Neural progenitor cell (in vitro differentiated cells): ENCODE data around the gene DDC. TPM values are rescaled to one million over a fixed set of nuclear protein-coding genes. Genes with fewer than 3 reads are reported as not detected.

ENCODE experiments used
- DNase-seq: peaks from one replicate; pipeline ENCODE4 v3.0.0-alpha.2; 2016; ENCODE audit warnings: low spot score
- H2AFZ ChIP-seq: fragments of 200-600 bp; sonication (generic); replicated peaks from 2 replicates; pipeline ENCODE4 v1.6.1; 2016; ENCODE audit warnings: antibody characterized with exemption
- H3F3A ChIP-seq: fragments of 200-600 bp; sonication (generic); 2 replicates; pipeline ENCODE4 v1.6.1; 2016; ENCODE audit warnings: antibody characterized with exemption, low read depth
- H3K27ac ChIP-seq: fragments of 200-600 bp; sonication (generic); 2 replicates; pipeline ENCODE4 v1.5.1; 2016; ENCODE audit warnings: mild to moderate bottlenecking
- H3K27me3 ChIP-seq: fragments of 200-600 bp; sonication (generic); 2 replicates; pipeline ENCODE4 v1.6.1; 2016; ENCODE audit warnings: mild to moderate bottlenecking, moderate library complexity
- H3K36me3 ChIP-seq: fragments of 200-600 bp; sonication (generic); 2 replicates; pipeline ENCODE4 v1.5.1; 2016
- H3K4me1 ChIP-seq: fragments of 200-600 bp; sonication (generic); 2 replicates; pipeline ENCODE4 v1.6.1; 2016; ENCODE audit warnings: mixed run types
- H3K4me2 ChIP-seq: fragments of 200-600 bp; sonication (generic); 2 replicates; pipeline ENCODE4 v1.6.1; 2016
- H3K4me3 ChIP-seq: fragments of 200-600 bp; sonication (generic); 2 replicates; pipeline ENCODE4 v1.5.1; 2016
- H3K79me2 ChIP-seq: fragments of 200-600 bp; sonication (generic); 2 replicates; pipeline ENCODE4 v1.6.1; 2016; ENCODE audit warnings: low read depth
- H3K9ac ChIP-seq: fragments of 200-600 bp; sonication (generic); 2 replicates; pipeline ENCODE4 v1.6.1; 2016
- H3K9me3 ChIP-seq: fragments of 200-600 bp; sonication (generic); 2 replicates; pipeline ENCODE4 v1.5.1; 2016; ENCODE audit warnings: low read depth
- H4K20me1 ChIP-seq: fragments of 200-600 bp; sonication (generic); 2 replicates; pipeline ENCODE4 v1.6.1; 2016; ENCODE audit warnings: low read depth
- H3K27ac Mint-ChIP-seq: 3 replicates; pipeline ENCODE4 v1.8.0; 2021; ENCODE audit warnings: mixed read lengths
- H3K27me3 Mint-ChIP-seq: 2 replicates; pipeline ENCODE4 v1.8.0; 2022; ENCODE audit warnings: low read depth, mild to moderate bottlenecking, inconsistent platforms, moderate library complexity, mixed read lengths; ENCODE audit not compliant: insufficient read depth
- H3K36me3 Mint-ChIP-seq: 3 replicates; pipeline ENCODE4 v1.8.0; 2021; ENCODE audit warnings: mixed read lengths
- H3K4me1 Mint-ChIP-seq: 3 replicates; pipeline ENCODE4 v1.8.0; 2021; ENCODE audit warnings: mixed read lengths
- H3K4me3 Mint-ChIP-seq: 3 replicates; pipeline ENCODE4 v1.8.0; 2021; ENCODE audit warnings: mild to moderate bottlenecking, moderate library complexity, mixed read lengths
- H3K9me3 Mint-ChIP-seq: 3 replicates; pipeline ENCODE4 v1.8.0; 2020; ENCODE audit warnings: mixed read lengths
- EZH2 ChIP-seq: fragments of 200-600 bp; sonication (generic); IDR thresholded peaks from 2 replicates; pipeline ENCODE4 v1.6.1; 2017; ENCODE audit warnings: antibody characterized with exemption, mild to moderate bottlenecking, moderate library complexity
- EZH2phosphoT487 ChIP-seq: fragments of 200-600 bp; sonication (generic); IDR thresholded peaks from 2 replicates; pipeline ENCODE4 v1.6.1; 2017; ENCODE audit warnings: antibody characterized with exemption
- total RNA-seq: library from RNA; depleted of rRNA; stranded (reverse); fragments of >200 nt; gene quantifications from 2 replicates; pipeline ENCODE4 v1.2.3, GENCODE V29; 2015; ENCODE audit warnings: low replicate concordance
- TF ChIP-seq, protein P1 (sequence below): fragments of 200-600 bp; sonication (generic); IDR thresholded peaks from 2 replicates; pipeline ENCODE4 v1.5.1; 2017; ENCODE audit warnings: antibody characterized with exemption, mild to moderate bottlenecking

The DDC gene, protein sequence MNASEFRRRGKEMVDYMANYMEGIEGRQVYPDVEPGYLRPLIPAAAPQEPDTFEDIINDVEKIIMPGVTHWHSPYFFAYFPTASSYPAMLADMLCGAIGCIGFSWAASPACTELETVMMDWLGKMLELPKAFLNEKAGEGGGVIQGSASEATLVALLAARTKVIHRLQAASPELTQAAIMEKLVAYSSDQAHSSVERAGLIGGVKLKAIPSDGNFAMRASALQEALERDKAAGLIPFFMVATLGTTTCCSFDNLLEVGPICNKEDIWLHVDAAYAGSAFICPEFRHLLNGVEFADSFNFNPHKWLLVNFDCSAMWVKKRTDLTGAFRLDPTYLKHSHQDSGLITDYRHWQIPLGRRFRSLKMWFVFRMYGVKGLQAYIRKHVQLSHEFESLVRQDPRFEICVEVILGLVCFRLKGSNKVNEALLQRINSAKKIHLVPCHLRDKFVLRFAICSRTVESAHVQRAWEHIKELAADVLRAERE
- total RNA-seq, result not detected in 2 replicates

DNA sequence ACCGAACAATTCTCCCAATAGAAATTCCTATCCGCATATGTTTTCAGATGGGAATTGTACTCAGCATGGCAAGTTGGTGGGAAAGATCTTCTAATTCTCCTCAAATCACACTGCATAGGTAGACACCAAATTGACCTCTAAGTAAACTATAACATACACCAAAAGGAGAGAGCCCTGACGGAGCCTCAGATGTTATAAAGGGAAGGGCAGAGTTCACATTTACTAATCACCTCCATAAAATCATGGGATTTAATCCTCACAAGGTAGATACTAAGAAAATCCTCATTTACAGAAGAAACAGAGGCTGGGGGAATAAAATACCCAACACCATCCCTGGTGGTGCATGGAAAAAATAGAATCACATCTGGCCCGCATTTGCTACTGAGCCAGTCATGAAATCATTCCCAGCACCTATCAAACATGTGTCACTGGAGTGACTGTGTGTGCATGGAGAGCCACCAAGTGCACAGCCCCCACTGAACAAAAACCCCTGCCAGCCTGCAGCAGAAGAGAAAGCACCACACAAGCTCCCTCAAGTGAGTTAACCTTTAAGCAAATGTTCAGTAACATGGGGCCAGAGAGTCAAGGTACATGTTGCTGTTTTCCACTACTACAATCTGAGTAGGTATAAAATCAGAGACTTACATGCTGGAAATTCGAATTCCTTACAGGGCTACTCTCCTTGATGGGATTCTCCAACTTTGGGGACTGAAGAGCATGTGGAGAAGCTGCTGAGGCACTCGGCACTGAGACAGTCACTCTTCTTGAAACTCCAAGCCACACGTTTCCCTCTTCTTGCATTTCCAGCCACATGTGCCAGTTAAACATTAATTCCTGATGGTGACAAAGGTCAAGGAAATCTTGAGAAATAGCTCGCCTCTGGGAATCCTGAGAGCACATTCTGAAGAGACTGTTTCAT, at the start of gene DDC:
Gene DDC (minus strand): TSS at position 766 of the 919 bp plus-strand sequence. CDS start 21,320 bp downstream, outside the sequence.
- TF ChIP-seq, protein P1, sequence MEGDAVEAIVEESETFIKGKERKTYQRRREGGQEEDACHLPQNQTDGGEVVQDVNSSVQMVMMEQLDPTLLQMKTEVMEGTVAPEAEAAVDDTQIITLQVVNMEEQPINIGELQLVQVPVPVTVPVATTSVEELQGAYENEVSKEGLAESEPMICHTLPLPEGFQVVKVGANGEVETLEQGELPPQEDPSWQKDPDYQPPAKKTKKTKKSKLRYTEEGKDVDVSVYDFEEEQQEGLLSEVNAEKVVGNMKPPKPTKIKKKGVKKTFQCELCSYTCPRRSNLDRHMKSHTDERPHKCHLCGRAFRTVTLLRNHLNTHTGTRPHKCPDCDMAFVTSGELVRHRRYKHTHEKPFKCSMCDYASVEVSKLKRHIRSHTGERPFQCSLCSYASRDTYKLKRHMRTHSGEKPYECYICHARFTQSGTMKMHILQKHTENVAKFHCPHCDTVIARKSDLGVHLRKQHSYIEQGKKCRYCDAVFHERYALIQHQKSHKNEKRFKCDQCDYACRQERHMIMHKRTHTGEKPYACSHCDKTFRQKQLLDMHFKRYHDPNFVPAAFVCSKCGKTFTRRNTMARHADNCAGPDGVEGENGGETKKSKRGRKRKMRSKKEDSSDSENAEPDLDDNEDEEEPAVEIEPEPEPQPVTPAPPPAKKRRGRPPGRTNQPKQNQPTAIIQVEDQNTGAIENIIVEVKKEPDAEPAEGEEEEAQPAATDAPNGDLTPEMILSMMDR, result no peak
- TF ChIP-seq EZH2phosphoT487 (no peak), EZH2 (no peak)
- Mint-ChIP-seq H3K27ac (no peak within 1 kb of the TSS), H3K36me3 (no peaks in the 10 kb centered on the region), H3K27me3 (peaks cover 3% of the 10 kb centered on the region), H3K9me3 (peaks cover 8% of the 10 kb centered on the region), H3K4me1 (peaks cover 15% of the 10 kb centered on the region), H3K4me3 (no peak within 1 kb of the TSS)
- Histone ChIP-seq H3K9me3 (no peaks in the 10 kb centered on the region), H3K27ac (no peak within 1 kb of the TSS), H3K4me3 (no peak within 1 kb of the TSS), H3F3A (no peaks in the 10 kb centered on the region), H3K4me2 (no peak within 1 kb of the TSS), H3K27me3 (no peaks in the 10 kb centered on the region), H4K20me1 (no peaks in the 10 kb centered on the region), H3K36me3 (no peaks in the 10 kb centered on the region), H3K79me2 (no peaks in the 10 kb centered on the region), H3K9ac (no peak within 1 kb of the TSS), H3K4me1 (peaks cover 2% of the 10 kb centered on the region), H2AFZ (no peak within 1 kb of the TSS)
- no peak for DNase-seq

DNA sequence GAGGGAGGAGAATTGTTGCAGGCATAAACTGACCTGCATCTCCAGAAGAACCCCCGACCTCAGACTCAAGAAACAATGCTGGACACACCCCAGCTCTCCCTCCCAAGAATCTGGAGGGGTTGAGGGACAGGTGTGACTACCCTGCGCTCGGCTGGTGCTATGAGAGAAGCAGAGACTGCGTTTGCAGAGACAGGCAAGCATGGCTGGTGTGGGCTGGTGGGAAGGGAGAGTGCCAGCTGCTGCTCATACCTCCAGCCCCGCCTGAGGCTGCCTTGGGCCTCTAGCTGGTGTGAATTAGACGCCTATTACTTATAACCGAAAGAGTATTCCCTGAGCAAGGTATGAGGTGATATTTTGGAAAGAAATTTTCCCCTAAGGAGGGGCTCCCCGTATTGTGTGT, 48.3 kb upstream of the DDC start:
- TF ChIP-seq EZH2phosphoT487 (no peak), EZH2 (no peak)
- TF ChIP-seq, protein P1, result no peak
- no peak overlapping the region for H3K4me3 Mint-ChIP-seq
- H3K9me3 ChIP-seq, result no peaks in the 10 kb centered on the region
- H2AFZ ChIP-seq, result no peak overlapping the region
- no peak overlapping the region for H3K27ac ChIP-seq
- no peak overlapping the region for H3K4me2 ChIP-seq
- no peak for DNase-seq
- no peak overlapping the region for H3K27ac Mint-ChIP-seq
- H3F3A ChIP-seq, result no peaks in the 10 kb centered on the region
- H4K20me1 ChIP-seq, result no peaks in the 10 kb centered on the region
- peaks cover 18% of the 10 kb centered on the region for H3K36me3 Mint-ChIP-seq
- no peaks in the 10 kb centered on the region for H3K27me3 Mint-ChIP-seq
- H3K4me1 ChIP-seq, result no peaks in the 10 kb centered on the region
- no peaks in the 10 kb centered on the region for H3K36me3 ChIP-seq
- no peaks in the 10 kb centered on the region for H3K27me3 ChIP-seq
- no peaks in the 10 kb centered on the region for H3K4me1 Mint-ChIP-seq
- no peak overlapping the region for H3K4me3 ChIP-seq
- no peaks in the 10 kb centered on the region for H3K9me3 Mint-ChIP-seq
- H3K79me2 ChIP-seq, result no peaks in the 10 kb centered on the region
- no peak overlapping the region for H3K9ac ChIP-seq

DNA sequence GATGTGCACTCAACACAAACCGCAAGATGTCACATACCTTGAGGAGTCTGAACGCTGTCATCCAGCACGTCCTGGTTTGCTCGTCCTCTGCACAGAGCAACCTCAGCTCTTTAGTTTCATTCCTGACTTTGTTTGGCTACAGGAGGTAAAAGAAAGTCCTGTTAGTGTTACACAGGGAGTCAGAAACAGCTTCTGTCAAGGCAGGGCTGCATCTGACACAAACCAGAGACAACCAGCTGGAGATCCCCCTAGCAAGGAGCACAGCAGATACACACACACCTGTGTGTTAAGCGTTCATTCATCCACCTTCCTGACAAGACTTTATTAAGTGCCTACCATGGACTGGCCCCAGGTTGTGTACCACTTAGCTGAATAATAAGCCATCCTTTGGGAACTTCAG, 47.5 kb upstream of the DDC start:
- H4K20me1 ChIP-seq, result no peaks in the 10 kb centered on the region
- no peak overlapping the region for H3K4me3 ChIP-seq
- H3K9ac ChIP-seq, result no peak overlapping the region
- H3K4me1 Mint-ChIP-seq, result no peaks in the 10 kb centered on the region
- H3K4me3 Mint-ChIP-seq, result no peak overlapping the region
- H3K9me3 Mint-ChIP-seq, result no peaks in the 10 kb centered on the region
- H2AFZ ChIP-seq, result no peak overlapping the region
- H3K27ac ChIP-seq, result no peak overlapping the region
- no peaks in the 10 kb centered on the region for H3K79me2 ChIP-seq
- no peak for DNase-seq
- no peak overlapping the region for H3K4me2 ChIP-seq
- H3K36me3 ChIP-seq, result no peaks in the 10 kb centered on the region
- H3K27me3 ChIP-seq, result no peaks in the 10 kb centered on the region
- H3K9me3 ChIP-seq, result no peaks in the 10 kb centered on the region
- peaks cover 22% of the 10 kb centered on the region for H3K36me3 Mint-ChIP-seq
- H3F3A ChIP-seq, result no peaks in the 10 kb centered on the region
- H3K4me1 ChIP-seq, result no peaks in the 10 kb centered on the region
- TF ChIP-seq, protein P1, result no peak
- no peak for TF ChIP-seq EZH2
- TF ChIP-seq EZH2phosphoT487, result no peak
- no peak overlapping the region for H3K27ac Mint-ChIP-seq
- no peaks in the 10 kb centered on the region for H3K27me3 Mint-ChIP-seq
